ENCODE data around the gene PPP4R3B. TPM values are rescaled to one million over a fixed set of nuclear protein-coding genes. Genes with fewer than 3 reads are reported as not detected.
A peak's percentile ranks its signal among the peaks of the same experiment; 100 is the strongest.

Gene PPP4R3B
- total RNA-seq, 1 experiment from 2014 or later, result 97.2 TPM

DNA sequence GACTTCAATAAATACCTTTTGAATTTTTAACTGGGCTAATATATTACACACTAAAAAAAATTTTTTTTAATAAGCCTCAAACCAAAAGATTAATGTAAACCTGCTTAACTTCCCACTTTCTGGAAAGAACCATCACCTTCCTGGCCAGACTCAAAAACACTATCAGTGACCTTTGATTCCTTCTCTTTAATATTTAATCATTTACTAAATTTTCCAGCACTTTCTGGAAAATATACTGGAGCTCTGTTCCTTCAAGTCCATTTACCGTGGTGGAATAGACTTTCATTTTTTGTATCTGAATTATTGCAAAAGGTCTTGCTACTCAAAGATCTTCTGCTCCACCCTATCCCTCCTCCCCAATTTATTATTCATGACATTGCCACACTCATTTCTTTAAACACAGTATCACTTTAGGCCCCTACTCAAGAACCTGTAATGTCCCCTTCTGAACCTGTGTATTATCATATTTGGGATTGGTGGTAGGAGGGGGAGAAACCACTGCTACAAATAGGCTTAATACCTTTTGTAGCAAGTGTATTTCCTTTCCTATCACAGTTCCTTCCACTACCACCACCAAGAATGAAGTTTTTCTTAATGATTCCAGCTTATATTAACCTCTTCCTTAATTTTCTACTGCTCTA lies 7.4 kb downstream of the PPP4R3B start:
- Mint-ChIP-seq H3K27me3 (ENCODE audit: insufficient read depth, unreplicated experiment) (no peaks in the 10 kb centered on the region), H3K4me1 (ENCODE audit: insufficient read depth, unreplicated experiment) (peaks cover 7% of the 10 kb centered on the region), H3K4me3 (ENCODE audit: unreplicated experiment) (no peak overlapping the region), H3K9me3 (ENCODE audit: unreplicated experiment) (no peaks in the 10 kb centered on the region), H3K27ac (ENCODE audit: low read depth, unreplicated experiment) (no peak overlapping the region), H3K36me3 (ENCODE audit: insufficient read depth, unreplicated experiment) (peaks cover 52% of the 10 kb centered on the region)
- no peak for DNase-seq (ENCODE audit: unreplicated experiment)
- ChIA-PET POLR2A (interaction anchor here (1.2 to 1.6 kb wide), 5 partner anchors 8 to 17 kb away, joined by 3 to 5 read pairs (median 5); partner anchors contain the start of gene PPP4R3B), CTCF (interaction anchor here (1.2 kb wide), 1 partner anchor 67 kb away, joined by 3 read pairs; no protein-coding TSS in a partner anchor)
- intact Hi-C loops (cut with micrococcal nuclease), result no loop called here
- TF ChIP-seq, protein P1, sequence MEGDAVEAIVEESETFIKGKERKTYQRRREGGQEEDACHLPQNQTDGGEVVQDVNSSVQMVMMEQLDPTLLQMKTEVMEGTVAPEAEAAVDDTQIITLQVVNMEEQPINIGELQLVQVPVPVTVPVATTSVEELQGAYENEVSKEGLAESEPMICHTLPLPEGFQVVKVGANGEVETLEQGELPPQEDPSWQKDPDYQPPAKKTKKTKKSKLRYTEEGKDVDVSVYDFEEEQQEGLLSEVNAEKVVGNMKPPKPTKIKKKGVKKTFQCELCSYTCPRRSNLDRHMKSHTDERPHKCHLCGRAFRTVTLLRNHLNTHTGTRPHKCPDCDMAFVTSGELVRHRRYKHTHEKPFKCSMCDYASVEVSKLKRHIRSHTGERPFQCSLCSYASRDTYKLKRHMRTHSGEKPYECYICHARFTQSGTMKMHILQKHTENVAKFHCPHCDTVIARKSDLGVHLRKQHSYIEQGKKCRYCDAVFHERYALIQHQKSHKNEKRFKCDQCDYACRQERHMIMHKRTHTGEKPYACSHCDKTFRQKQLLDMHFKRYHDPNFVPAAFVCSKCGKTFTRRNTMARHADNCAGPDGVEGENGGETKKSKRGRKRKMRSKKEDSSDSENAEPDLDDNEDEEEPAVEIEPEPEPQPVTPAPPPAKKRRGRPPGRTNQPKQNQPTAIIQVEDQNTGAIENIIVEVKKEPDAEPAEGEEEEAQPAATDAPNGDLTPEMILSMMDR (IDR thresholded peaks at IDR 0.05; ENCODE audit: unreplicated experiment), result no peak
- no TSS peak for BruUV-seq (replicated peaks)

DNA sequence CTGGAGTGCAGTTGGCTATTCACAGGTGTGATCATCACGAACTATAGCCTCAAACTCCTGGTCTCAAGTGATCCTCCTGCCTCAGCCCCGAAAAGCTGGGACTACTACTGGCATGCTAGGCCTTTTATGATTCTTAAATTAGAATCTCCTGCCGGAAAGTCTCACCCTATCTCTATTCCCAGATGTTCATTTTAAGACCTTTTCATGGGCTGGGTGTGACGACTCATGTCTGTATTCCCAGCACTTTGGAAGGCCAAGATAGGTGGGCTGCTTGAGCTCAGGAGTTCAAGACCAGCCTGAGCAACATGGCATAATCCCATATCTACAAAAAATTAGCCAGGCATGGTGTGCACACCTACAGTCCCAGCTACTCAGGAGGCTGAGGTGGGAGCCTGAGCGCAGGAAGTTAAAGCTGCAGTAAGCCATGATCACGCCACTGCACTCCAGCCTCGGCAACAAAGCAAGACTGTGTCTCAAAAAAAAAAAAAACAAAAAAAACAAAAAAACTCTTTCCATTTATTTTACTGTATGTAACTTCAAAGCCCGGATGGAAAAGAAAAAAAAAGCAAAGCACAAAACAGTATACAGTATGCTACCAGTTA lies 8.1 kb downstream of the PPP4R3B start:
- TF ChIP-seq, protein P1 (IDR thresholded peaks at IDR 0.05; ENCODE audit: unreplicated experiment), result no peak
- ChIA-PET POLR2A (interaction anchor here (0.7 to 1.6 kb wide), 3 partner anchors 9 to 91 kb away, joined by 3 to 5 read pairs (median 4); partner anchors contain the start of gene PPP4R3B), CTCF (interaction anchor here (0.6 to 0.7 kb wide), 3 partner anchors 101 to 703 kb away, joined by 3 to 4 read pairs (median 3); no protein-coding TSS in a partner anchor)
- no peaks in the 10 kb centered on the region for H3K27me3 Mint-ChIP-seq (ENCODE audit: insufficient read depth, unreplicated experiment)
- no peak for DNase-seq (ENCODE audit: unreplicated experiment)
- H3K9me3 Mint-ChIP-seq (ENCODE audit: unreplicated experiment), result no peaks in the 10 kb centered on the region
- H3K36me3 Mint-ChIP-seq (ENCODE audit: insufficient read depth, unreplicated experiment), result peaks cover 53% of the 10 kb centered on the region
- no peak overlapping the region for H3K27ac Mint-ChIP-seq (ENCODE audit: low read depth, unreplicated experiment)
- peaks cover 3% of the 10 kb centered on the region for H3K4me1 Mint-ChIP-seq (ENCODE audit: insufficient read depth, unreplicated experiment)
- no TSS peak for BruUV-seq (replicated peaks)
- intact Hi-C loops (cut with micrococcal nuclease), result no loop called here
- H3K4me3 Mint-ChIP-seq (ENCODE audit: unreplicated experiment), result no peak overlapping the region

DNA sequence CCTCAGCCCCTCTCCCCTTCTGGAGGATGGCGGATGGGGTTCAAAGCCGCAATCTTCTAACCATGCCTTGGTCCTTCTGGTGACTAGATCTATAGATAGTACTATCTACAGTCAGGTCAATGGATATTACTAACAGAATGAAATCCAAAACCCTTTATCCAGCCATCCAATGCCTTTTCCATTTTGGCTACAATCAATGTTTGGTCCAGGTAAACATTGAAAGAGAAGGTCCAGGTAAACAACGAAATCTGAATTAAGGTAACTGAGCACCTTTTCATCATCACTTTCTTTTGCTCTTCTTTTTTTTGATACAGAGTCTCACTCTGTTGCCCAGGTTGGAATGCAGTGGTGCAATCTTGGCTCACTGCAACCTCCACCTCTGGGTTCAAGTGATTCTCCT lies 9.7 kb downstream of the PPP4R3B start:
- Mint-ChIP-seq H3K4me3 (ENCODE audit: unreplicated experiment) (no peak overlapping the region), H3K4me1 (ENCODE audit: insufficient read depth, unreplicated experiment) (no peaks in the 10 kb centered on the region), H3K36me3 (ENCODE audit: insufficient read depth, unreplicated experiment) (peaks cover 54% of the 10 kb centered on the region), H3K9me3 (ENCODE audit: unreplicated experiment) (no peaks in the 10 kb centered on the region), H3K27me3 (ENCODE audit: insufficient read depth, unreplicated experiment) (no peaks in the 10 kb centered on the region), H3K27ac (ENCODE audit: low read depth, unreplicated experiment) (no peak overlapping the region)
- no peak for DNase-seq (ENCODE audit: unreplicated experiment)
- no TSS peak for BruUV-seq (replicated peaks)
- intact Hi-C loops (cut with micrococcal nuclease), result no loop called here
- TF ChIP-seq, protein P1 (IDR thresholded peaks at IDR 0.05; ENCODE audit: unreplicated experiment), result no peak
- ChIA-PET CTCF (no interaction called here), POLR2A (no interaction called here)

DNA sequence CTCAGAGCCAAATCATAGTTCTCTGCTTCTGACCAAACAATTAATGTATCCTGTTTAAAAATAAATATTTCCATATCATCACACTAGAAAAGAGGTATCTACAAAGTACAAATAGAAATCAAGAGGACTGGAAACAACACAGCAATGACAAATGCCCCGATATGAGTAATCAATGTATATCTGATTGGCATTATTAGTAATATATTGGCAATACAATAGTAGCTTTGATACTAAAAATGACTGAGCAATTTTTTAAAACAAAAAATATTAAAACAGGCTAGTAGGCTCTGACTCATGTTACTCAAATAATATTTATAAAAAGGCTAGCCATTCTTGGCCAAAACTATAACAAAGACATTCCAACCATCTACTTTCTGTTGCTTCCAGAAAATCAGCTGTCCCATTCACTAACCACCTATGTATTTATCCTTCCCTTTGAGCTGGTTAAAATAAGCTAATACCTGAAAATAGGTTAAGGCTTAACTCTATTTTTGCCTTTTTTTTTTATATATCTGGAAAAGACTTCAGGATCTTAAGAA lies 13.3 kb downstream of the PPP4R3B start:
- no peak overlapping the region for H3K4me3 Mint-ChIP-seq (ENCODE audit: unreplicated experiment)
- H3K4me1 Mint-ChIP-seq (ENCODE audit: insufficient read depth, unreplicated experiment), result peaks cover 8% of the 10 kb centered on the region
- no peaks in the 10 kb centered on the region for H3K9me3 Mint-ChIP-seq (ENCODE audit: unreplicated experiment)
- TF ChIP-seq, protein P1 (IDR thresholded peaks at IDR 0.05; ENCODE audit: unreplicated experiment), result no peak
- CTCF ChIA-PET, result interaction anchor here (1.4 kb wide), 1 partner anchor 14 kb away, joined by 5 read pairs; no protein-coding TSS in a partner anchor
- no TSS peak for BruUV-seq (replicated peaks)
- no peaks in the 10 kb centered on the region for H3K27me3 Mint-ChIP-seq (ENCODE audit: insufficient read depth, unreplicated experiment)
- no peak for DNase-seq (ENCODE audit: unreplicated experiment)
- POLR2A ChIA-PET, result interaction anchor here (1.0 to 1.7 kb wide), 3 partner anchors 9 to 14 kb away, joined by 3 to 5 read pairs (median 3); partner anchors contain the start of gene PPP4R3B
- H3K27ac Mint-ChIP-seq (ENCODE audit: low read depth, unreplicated experiment), result peak overlapping the region; percentile 16
- peaks cover 57% of the 10 kb centered on the region for H3K36me3 Mint-ChIP-seq (ENCODE audit: insufficient read depth, unreplicated experiment)
- intact Hi-C loops (cut with micrococcal nuclease), result no loop called here

Measured in MCF 10A (cell line).